SHP77 treated with DMSO at 0.1 percent for 48 hours (cell line): ENCODE results near the gene ADCY4.

Source experiments
- DNase-seq: peaks from one replicate; lab custom pipeline; 2025; lab: John Stamatoyannopoulos, UW

ADCY4 gene

GRCh38 chr14:24297190-24297964 lies 37.5 kb downstream of the ADCY4 start:
- peak; percentile 36 for DNase-seq

- peak; percentile 22 for DNase-seq
Observed at GRCh38 chr14:24296341-24297157, 38.3 kb downstream of the ADCY4 start.

- DNase-seq: no peak
Observed at GRCh38 chr14:24293525-24293924, 41.3 kb downstream of the ADCY4 start.

- DNase-seq: no peak
Observed at GRCh38 chr14:24292118-24292807, 42.6 kb downstream of the ADCY4 start.

GRCh38 chr14:24291446-24292117 lies 43.3 kb downstream of the ADCY4 start:
- DNase-seq: no peak

- DNase-seq: no peak
Observed at GRCh38 chr14:24290746-24291145, 44.1 kb downstream of the ADCY4 start.

GRCh38 chr14:24289649-24290280 lies 45.1 kb downstream of the ADCY4 start:
- no peak for DNase-seq

GRCh38 chr14:24286996-24287395 lies 47.9 kb downstream of the ADCY4 start:
- DNase-seq: no peak

GRCh38 chr14:24285351-24285750 lies 49.5 kb downstream of the ADCY4 start:
- DNase-seq: no peak

- DNase-seq: no peak
Observed at GRCh38 chr14:24284501-24285035, 50.3 kb downstream of the ADCY4 start.

GRCh38 chr14:24283796-24284460 lies 50.9 kb downstream of the ADCY4 start:
- no peak for DNase-seq

GRCh38 chr14:24282736-24283135 lies 52.1 kb downstream of the ADCY4 start:
- DNase-seq: no peak

- DNase-seq: no peak
Observed at GRCh38 chr14:24281636-24282035, 53.2 kb downstream of the ADCY4 start.

GRCh38 chr14:24280797-24281460 lies 53.9 kb downstream of the ADCY4 start:
- DNase-seq: no peak

GRCh38 chr14:24279301-24280186 lies 55.3 kb downstream of the ADCY4 start:
- no peak for DNase-seq

GRCh38 chr14:24278424-24278823 lies 56.4 kb downstream of the ADCY4 start:
- DNase-seq: no peak

GRCh38 chr14:24277606-24278321 lies 57.1 kb downstream of the ADCY4 start:
- DNase-seq: no peak

- DNase-seq: no peak
Observed at GRCh38 chr14:24277071-24277470, 57.8 kb downstream of the ADCY4 start.
